ENCODE measurements around the gene DHX36. TPM values are rescaled to one million over a fixed set of nuclear protein-coding genes. Genes with fewer than 3 reads are reported as not detected.

Gene DHX36
- total and polyA plus RNA-seq, 2 of the 4 experiments (the other 2 are of a cell fraction): 27.1 to 30.2 TPM

GRCh38 chr3:154361099-154361498 is 36.8 kb upstream of the DHX36 start:
- Histone ChIP-seq H4K91ac (ENCODE audit: insufficient read depth, low read depth, low read length) (no peak overlapping the region), H3K14ac (replicated peaks; ENCODE audit: low read depth, low read length) (no peak overlapping the region), H4K8ac (ENCODE audit: low read depth in 2 of 2, low read length in 2 of 2) (no peak overlapping the region), H2BK5ac (ENCODE audit: low read depth, low read length, poor library complexity, severe bottlenecking) (no peak overlapping the region), H2BK20ac (ENCODE audit: low read depth, low read length) (no peak overlapping the region), H4K20me1 (ENCODE audit: insufficient read depth, low read length) (no peaks in the 10 kb centered on the region), H3K27ac (ENCODE audit: insufficient read depth, low read length) (no peak overlapping the region), H3K9ac (ENCODE audit: low read depth, low read length) (no peak overlapping the region), H3K9me3 (ENCODE audit: control insufficient read depth, insufficient read depth, low read length) (no peaks in the 10 kb centered on the region), H3K4ac (ENCODE audit: low read depth, low read length) (no peak overlapping the region), H2BK15ac (ENCODE audit: low read depth, low read length) (no peak overlapping the region), H4K5ac (ENCODE audit: low read depth, low read length) (no peak overlapping the region), H3K4me2 (ENCODE audit: low read depth, low read length) (no peak overlapping the region), H3K27me3 (ENCODE audit: control insufficient read depth, insufficient read depth, low read length) (no peaks in the 10 kb centered on the region), H2AK5ac (ENCODE audit: low read depth, low read length) (no peak overlapping the region), H2BK120ac (ENCODE audit: low read depth, low read length) (no peak overlapping the region), H3K36me3 (ENCODE audit: control insufficient read depth, insufficient read depth, low read length) (no peaks in the 10 kb centered on the region), H3K56ac (ENCODE audit: extremely low read depth, insufficient read depth, low read length) (no peak overlapping the region), H3K4me1 (ENCODE audit: control insufficient read depth, insufficient read depth, low read length) (no peaks in the 10 kb centered on the region), H3K79me1 (ENCODE audit: low read depth in 1 of 2, low read length in 2 of 2) (no peaks in the 10 kb centered on the region), H2AFZ (replicated peaks; ENCODE audit: low read length, poor library complexity) (no peak overlapping the region), H2AK9ac (replicated peaks; ENCODE audit: low read depth, low read length, poor library complexity) (no peak overlapping the region), H3K9me1 (ENCODE audit: insufficient read depth, low read length) (no peaks in the 10 kb centered on the region), H3K18ac (ENCODE audit: low read depth, low read length) (no peak overlapping the region), H3K23ac (ENCODE audit: low read depth, low read length) (no peak overlapping the region), H3K4me3 (ENCODE audit: insufficient read depth, low read depth, low read length) (no peak overlapping the region)
- CTCF ChIA-PET: no interaction called here
- no TSS peak for BruUV-seq (replicated peaks)
- intact Hi-C loops (cut with micrococcal nuclease) (no loop called here), dilution Hi-C loops (cut with HindIII; ENCODE audit: low sequenced_read_pairs, unreplicated experiment) (no loop called here), in situ Hi-C loops (cut with MboI; ENCODE audit: low sequenced_read_pairs) (no loop called here)
- TF ChIP-seq RCOR1 (IDR thresholded peaks at IDR 0.05; ENCODE audit: insufficient replicate concordance, low read length): no peak
- TF ChIP-seq NFE2L2 (IDR thresholded peaks at IDR 0.05; ENCODE audit: low read depth, low read length): no peak
- no peak for TF ChIP-seq RAD21 (IDR thresholded peaks at IDR 0.05; ENCODE audit: low read length)
- no peak for TF ChIP-seq SMC3 (IDR thresholded peaks at IDR 0.05; ENCODE audit: low read depth, low read length)
- TF ChIP-seq RFX5 (IDR thresholded peaks at IDR 0.05; ENCODE audit: low read depth, low read length): no peak
- no peak for TF ChIP-seq CHD1 (IDR thresholded peaks at IDR 0.05; ENCODE audit: low read depth, low read length)
- TF ChIP-seq ELK1 (IDR thresholded peaks at IDR 0.05; ENCODE audit: borderline replicate concordance, low read depth, low read length): no peak
- TF ChIP-seq CTCF (conservative IDR thresholded peaks at IDR 0.05; ENCODE audit: low read depth, low read length): no peak
- no peak for TF ChIP-seq USF2 (IDR thresholded peaks at IDR 0.05; ENCODE audit: low read depth, low read length)
- TF ChIP-seq MXI1 (IDR thresholded peaks at IDR 0.05; ENCODE audit: borderline replicate concordance, low read depth, low read length): no peak
- no peak for TF ChIP-seq CEBPB (IDR thresholded peaks at IDR 0.05; ENCODE audit: low read depth, low read length)
- TF ChIP-seq MAFK (IDR thresholded peaks at IDR 0.05; ENCODE audit: low read depth, low read length): no peak
- TF ChIP-seq BHLHE40 (IDR thresholded peaks at IDR 0.05; ENCODE audit: low read depth, low read length): no peak
- no peak for TF ChIP-seq POLR2A (IDR thresholded peaks at IDR 0.05; ENCODE audit: low read depth, low read length)
- TF ChIP-seq MAZ (IDR thresholded peaks at IDR 0.05; ENCODE audit: borderline replicate concordance, low read depth, low read length): no peak
- WGBS, 2 experiments (ENCODE audit: extremely low coverage in 2 of 2, insufficient read length in 1 of 2): no CpG with 5 or more reads among the region's 1 CpG
- DNase-seq (no peak), ATAC-seq (ENCODE audit: low read depth) (no peak)
- POLR2A ChIA-PET (ENCODE audit: unreplicated experiment): no interaction called here

Data from IMR-90 (cell line).